ENCODE measurements around the gene NCOR1. TPM values are rescaled to one million over a fixed set of nuclear protein-coding genes. Genes with fewer than 3 reads are reported as not detected.

NCOR1 gene
- total RNA-seq, 2 donors from 2014 or later = 117 to 130 TPM

- no peak overlapping the region for H3K4me3 Mint-ChIP-seq
These were observed 233.4 kb downstream of the NCOR1 start for GRCh38 chr17:15981646-15982580.

GRCh38 chr17:15981208-15981607 lies 234.1 kb downstream of the NCOR1 start:
- Mint-ChIP-seq H3K27ac (no peak overlapping the region), H3K4me1 (ENCODE audit: low read depth) (peaks cover 20% of the 10 kb centered on the region), H3K36me3 (ENCODE audit: insufficient read depth in 2 of 2) (peaks cover 10 to 14% of the 10 kb centered on the region in 2 donors), H3K4me3 (peak overlapping the region; percentile 15 to 35), H3K27me3 (ENCODE audit: low read depth) (no peaks in the 10 kb centered on the region), H3K9me3 (no peaks in the 10 kb centered on the region)
- DNase-seq = peak; percentile 29 to 43
- peak; percentile 100 for ATAC-seq (replicated peaks in 1 of 2)

More at GRCh38 chr17:15981646-15982580, 233.4 kb downstream of the NCOR1 start:
- peaks cover 20% of the 10 kb centered on the region for H3K4me1 Mint-ChIP-seq (ENCODE audit: low read depth)
- peaks cover 10 to 12% of the 10 kb centered on the region in 2 donors for H3K36me3 Mint-ChIP-seq (ENCODE audit: insufficient read depth in 2 of 2)
- H3K27me3 Mint-ChIP-seq (ENCODE audit: low read depth) = no peaks in the 10 kb centered on the region
- H3K9me3 Mint-ChIP-seq = no peaks in the 10 kb centered on the region
- no peak overlapping the region for H3K27ac Mint-ChIP-seq
- no peak for DNase-seq
- peak in 1 of 2 donors; percentile 9 for ATAC-seq (replicated peaks in 1 of 2)

Other genes with a start within 250 kb of the NCOR1 start
- gene ZSWIM7, start 215.8 kb downstream of the NCOR1 start, total RNA-seq = 10 to 100 TPM; 14.2 to 14.6 TPM
- gene TTC19, start 215.7 kb downstream of the NCOR1 start, total RNA-seq = 10 to 100 TPM; 33.6 to 37.5 TPM
- 10 to 100 TPM; 42.5 to 51.9 TPM for gene PIGL, start 1.7 kb upstream of the NCOR1 start, total RNA-seq
- gene CENPV, start 137.9 kb upstream of the NCOR1 start, total RNA-seq = 10 to 100 TPM; 48.5 to 54.9 TPM
- 1,000 to 10,000 TPM in 1 of 2 donors, 100 to 1,000 TPM in 1; 726 to 1,037 TPM for gene UBB, start 165.6 kb upstream of the NCOR1 start, total RNA-seq
- 10 to 100 TPM; 46.0 to 47.3 TPM for gene TRPV2, start 200.0 kb upstream of the NCOR1 start, total RNA-seq